ENCODE data around the gene PRUNE1.
A peak's percentile ranks its signal among the peaks of the same experiment; 100 is the strongest.

PRUNE1 gene

GRCh38 chr1:150966011-150966410 lies 42.2 kb upstream of the PRUNE1 start:
- no peak overlapping the region for H3K4me3 ChIP-seq (ENCODE audit: low read depth, low read length)
- no peak for TF ChIP-seq CTCF (IDR thresholded peaks at IDR 0.05; ENCODE audit: borderline replicate concordance, insufficient read depth, low read depth, low read length)

GRCh38 chr1:150967936-150968335 lies 40.3 kb upstream of the PRUNE1 start:
- no peak for TF ChIP-seq CTCF (IDR thresholded peaks at IDR 0.05; ENCODE audit: borderline replicate concordance, insufficient read depth, low read depth, low read length)
- H3K4me3 ChIP-seq (ENCODE audit: low read depth, low read length): no peak overlapping the region

GRCh38 chr1:150968491-150968890 lies 39.8 kb upstream of the PRUNE1 start:
- no peak overlapping the region for H3K4me3 ChIP-seq (ENCODE audit: low read depth, low read length)
- no peak for TF ChIP-seq CTCF (IDR thresholded peaks at IDR 0.05; ENCODE audit: borderline replicate concordance, insufficient read depth, low read depth, low read length)

DNA sequence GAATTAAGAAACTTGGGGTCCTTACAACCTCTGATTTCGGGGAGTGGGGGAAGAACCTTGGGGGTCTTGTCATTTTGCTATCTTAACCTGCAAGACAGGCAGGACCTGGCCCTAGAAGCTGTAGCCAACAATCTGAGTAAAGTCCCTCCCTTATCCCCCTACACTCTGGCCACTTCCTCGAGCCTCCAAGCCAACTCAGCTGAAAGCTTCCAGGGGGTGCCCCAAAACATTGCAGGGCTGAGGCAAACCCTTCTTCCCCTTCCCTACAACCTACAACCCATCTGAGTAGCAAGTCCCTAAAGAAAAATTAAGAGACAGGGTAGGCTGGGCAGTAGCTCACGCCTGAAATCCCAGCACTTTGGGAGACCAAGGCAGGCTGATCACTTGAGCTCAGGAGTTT lies 38.6 kb upstream of the PRUNE1 start:
- H3K4me3 ChIP-seq (ENCODE audit: low read depth, low read length): no peak overlapping the region
- TF ChIP-seq CTCF (IDR thresholded peaks at IDR 0.05; ENCODE audit: borderline replicate concordance, insufficient read depth, low read depth, low read length): no peak

- no peak overlapping the region for H3K4me3 ChIP-seq (ENCODE audit: low read depth, low read length)
- no peak for TF ChIP-seq CTCF (IDR thresholded peaks at IDR 0.05; ENCODE audit: borderline replicate concordance, insufficient read depth, low read depth, low read length)
These were observed 37.3 kb upstream of the PRUNE1 start for GRCh38 chr1:150970808-150971582.

GRCh38 chr1:150971583-150972416 lies 36.4 kb upstream of the PRUNE1 start:
- TF ChIP-seq CTCF (IDR thresholded peaks at IDR 0.05; ENCODE audit: borderline replicate concordance, insufficient read depth, low read depth, low read length): peak; percentile 18; the same call in 1 of the 2 replicates
- no peak overlapping the region for H3K4me3 ChIP-seq (ENCODE audit: low read depth, low read length)
